HG02759 (cell line): ENCODE data around the gene FAM111A.

Source experiments
- ATAC-seq: cut with Tn5 transposase; IDR thresholded peaks from one replicate; pipeline ENCODE4 v1.9.1; 2021; ENCODE audit warnings: mild to moderate bottlenecking, moderate library complexity; ENCODE audit not compliant: unreplicated experiment

The FAM111A gene

DNA sequence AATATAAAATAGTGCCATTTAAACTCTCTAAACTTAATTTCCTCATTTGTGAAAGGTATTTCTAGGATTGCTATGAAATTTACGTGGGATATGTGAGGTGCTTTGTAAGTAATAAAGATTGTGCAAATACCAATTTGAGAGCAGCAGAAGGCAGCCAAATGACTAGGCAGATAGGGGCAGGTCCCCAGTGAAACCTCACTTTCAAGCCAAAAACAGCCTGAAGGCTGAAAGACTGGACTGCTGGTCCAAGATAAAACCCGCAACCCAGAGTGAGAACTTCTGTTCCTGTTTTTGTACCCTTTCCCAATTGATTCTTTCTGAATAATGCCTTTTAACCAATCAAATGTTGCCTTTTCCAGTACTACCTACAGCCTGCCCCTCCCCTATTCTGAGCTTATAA lies 36.5 kb downstream of the FAM111A start:
- ATAC-seq, result no peak

DNA sequence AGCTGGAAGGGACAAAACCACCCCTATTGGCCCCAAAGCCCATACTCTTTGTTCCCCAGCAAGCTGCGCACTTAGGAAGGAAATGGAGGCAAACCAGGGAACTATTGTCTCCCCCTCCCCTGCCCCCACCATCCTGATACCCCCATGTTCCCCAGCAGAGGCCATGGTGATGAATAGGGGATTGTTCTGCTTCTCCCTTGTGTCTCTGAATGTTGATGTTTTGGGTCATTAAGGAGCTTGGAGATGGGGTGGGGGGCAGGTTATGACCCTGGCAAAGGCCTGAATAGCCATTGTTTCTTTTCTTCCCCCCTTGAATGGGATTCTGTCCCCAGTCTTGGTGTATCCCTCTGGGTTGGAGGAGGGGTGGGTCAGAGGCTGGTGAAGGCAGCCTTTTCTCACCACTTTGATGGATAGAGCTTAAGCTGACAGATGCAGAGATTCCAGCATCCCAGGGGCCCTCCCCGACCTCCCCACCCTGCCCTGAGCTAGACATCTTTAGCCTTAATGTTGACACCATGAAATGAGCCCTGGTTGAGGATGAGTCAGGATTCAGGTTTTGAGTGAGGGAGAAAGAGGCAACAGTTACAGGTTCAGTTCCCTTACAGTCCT lies 37.6 kb downstream of the FAM111A start:
- ATAC-seq, result no peak

DNA sequence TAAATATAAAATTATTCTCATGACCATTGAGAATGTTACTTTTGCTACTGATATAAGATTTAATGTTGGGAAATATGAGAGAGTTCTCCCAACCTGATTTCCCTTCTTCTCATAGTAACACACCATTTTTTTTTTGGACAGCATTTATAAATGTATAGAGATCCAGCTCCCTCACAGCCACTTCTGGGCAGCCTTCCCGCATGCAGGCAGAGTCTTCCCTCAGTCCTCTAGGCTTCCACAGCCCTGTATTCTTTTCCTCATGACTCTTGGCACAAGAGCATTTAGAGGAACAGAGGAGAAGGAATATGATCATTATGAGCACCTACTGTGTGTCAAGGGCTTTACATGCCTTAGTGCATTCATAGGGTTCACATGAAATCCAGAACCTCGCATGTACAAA lies 38.3 kb downstream of the FAM111A start:
- no peak for ATAC-seq

DNA sequence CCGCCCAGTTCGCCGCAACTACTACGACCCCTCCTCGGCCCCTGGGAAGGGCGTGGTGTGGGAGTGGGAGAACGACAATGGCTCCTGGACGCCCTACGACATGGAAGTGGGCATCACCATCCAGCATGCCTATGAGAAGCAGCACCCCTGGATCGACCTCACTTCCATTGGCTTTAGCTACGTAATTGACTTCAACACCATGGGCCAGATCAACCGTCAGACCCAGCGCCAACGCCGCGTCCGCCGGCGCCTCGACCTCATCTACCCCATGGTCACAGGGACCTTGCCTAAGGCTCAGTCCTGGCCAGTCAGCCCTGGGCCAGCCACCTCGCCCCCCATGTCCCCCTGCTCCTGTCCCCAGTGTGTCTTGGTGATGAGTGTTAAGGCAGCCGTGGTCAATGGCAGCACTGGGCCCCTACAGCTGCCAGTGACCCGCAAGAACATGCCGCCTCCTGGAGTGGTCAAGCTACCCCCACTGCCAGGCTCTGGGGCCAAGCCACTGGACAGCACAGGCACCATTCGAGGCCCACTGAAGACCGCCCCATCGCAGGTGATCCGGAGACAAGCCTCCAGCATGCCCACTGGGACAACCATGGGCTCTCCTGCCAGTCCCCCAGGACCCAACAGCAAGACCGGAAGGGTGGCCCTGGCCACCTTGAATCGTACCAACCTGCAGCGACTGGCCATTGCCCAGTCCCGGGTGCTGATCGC lies 39.2 kb downstream of the FAM111A start:
- ATAC-seq, result no peak

DNA sequence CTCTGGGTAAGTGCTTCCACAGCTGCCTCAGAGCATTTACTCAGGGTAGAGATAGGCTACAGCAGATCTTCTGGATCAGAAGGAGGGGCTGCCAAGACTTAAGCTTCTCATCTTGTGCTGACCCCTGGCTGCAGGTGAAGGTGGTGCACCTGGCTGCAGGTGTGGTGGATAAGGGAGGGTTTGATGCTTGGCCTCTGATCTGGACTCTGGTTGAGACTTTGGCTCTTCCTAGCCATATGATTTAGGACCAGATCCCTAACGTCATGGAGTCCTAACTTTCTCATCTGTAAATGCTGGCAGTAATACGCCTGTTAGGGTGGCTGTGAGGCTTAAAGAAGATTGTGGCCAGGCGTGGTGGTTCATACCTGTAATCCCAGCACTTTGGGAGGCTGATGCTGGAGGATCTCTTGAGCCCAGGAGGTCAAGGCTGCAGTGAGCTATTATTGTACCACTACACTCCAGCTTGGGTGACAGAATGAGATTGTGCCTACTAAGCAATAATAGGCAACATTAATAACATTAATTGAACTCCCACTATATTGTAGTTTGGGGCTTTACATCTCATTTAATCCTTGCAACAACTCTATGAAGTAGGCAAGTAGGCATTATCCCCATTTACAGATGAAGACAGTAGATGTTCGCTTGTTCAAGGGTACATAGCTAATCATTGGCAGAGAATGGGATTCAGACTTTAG lies 39.9 kb downstream of the FAM111A start:
- ATAC-seq, result no peak

DNA sequence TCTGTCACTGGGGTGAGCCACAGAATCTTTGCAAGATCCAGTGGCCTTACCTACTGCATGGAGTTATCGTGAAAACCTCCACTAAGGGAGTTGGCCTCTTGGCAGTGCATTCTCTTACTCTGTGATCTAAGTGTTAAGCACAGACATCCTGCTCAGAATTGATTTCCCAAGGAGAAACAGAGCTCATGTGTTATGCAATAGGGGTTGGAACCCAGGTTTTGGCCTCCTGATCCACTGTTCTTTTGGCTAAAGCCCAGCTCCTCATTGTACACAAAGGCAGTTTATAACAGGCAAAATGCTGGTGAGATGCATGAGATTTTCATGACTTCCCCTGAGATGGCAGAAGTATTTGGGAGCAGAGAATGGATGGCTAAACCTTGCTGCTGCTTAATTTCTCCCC lies 41.1 kb downstream of the FAM111A start:
- ATAC-seq, result no peak

DNA sequence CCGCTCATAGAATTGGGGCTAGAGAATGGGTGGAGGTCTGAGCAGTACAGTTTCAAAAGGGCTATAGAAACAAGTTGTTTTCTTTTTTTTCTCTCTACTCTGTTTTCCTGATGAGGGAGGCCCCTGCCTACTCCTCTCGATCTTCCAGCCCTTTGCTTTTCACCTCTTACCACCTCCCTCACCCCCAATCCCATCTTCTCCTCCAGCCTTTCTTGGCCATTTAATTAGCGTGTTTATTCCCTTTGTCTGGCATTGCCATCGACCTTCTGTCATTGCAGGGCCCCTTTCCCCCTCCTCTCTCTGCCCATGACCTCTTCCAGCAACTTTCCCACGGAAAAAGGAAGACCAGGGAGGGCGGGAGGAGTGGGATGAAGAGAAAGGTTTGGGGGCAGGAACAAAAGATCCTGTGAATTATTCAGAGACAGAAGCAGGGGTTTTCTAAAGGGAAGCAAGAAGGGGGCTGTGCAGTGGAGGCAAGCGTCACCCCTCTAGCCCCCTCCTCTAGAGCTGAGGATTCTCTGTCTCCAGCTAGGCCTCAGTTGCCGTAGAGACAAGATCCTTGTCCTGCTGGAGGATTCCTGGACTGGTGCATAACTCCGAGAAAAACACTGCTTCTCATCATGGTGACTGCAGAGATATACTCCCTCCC lies 42.2 kb downstream of the FAM111A start:
- no peak for ATAC-seq

DNA sequence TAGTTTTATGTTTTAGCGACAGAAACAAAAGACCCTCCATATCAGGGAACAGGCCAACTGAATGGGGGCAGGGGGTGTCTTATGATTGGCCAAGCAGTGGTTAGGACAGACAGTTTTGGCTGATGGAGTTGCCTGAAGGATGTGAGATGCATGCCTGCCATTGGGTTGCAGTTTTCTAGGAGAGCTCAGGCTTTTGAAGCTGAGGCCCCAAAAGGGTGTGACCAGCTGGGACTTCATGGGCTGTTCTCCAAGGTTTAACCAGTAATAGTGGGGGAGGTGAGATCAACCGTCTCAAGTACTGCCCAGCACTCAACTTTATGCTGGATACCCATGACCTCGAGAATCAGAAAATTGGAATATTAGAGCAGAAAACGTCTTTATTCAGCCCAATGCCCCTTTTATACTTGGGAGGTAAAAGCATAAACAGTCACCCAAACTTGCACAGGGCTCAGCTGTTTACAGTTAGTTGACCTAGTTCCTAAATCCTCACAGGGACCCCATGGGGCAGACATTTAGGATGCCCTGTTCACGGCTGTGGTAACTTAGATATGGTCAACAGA lies 42.8 kb downstream of the FAM111A start:
- no peak for ATAC-seq

DNA sequence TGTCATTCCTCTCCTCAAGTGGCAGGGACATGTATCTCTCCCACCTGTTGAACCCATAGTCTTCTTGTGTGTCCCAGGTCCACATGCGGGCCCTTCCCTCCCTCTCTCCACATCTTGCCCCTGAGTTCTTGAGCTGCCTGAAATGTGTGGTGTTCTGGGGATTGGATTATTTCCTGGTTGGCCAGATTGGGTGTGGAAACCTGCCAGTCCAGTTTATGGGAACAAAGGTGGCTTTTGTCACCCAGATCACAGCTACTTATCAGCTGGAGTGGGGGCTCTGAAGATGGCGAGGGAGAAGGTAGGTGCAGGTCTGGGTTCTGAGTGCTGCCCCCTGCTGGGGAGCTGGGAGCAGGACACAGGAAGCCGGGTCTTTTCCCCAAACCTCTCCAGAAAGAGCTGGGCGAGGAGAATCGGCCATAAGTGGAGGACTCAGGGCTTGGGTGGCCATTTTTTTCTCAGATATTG lies 43.5 kb downstream of the FAM111A start:
- ATAC-seq, result peak; percentile 73

DNA sequence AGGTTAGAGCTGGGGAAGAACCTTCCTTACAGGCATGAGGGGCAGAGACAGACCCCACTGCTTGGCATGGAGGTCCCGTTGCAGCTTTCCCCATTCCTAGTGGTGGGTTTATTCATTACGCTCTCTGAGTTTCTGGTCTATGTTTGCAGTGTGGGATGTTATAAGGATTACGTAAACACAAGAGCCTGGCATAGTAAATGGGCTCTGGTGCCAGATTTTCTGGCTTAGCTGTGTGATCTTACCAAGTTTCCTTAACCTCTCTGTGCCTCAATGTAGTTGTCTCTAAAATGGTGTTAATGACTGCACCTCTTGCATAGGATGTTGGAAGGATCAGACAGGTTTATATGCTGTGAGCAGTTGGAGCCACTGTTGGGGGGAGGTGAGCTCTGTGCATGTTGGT lies 44.4 kb downstream of the FAM111A start:
- no peak for ATAC-seq

DNA sequence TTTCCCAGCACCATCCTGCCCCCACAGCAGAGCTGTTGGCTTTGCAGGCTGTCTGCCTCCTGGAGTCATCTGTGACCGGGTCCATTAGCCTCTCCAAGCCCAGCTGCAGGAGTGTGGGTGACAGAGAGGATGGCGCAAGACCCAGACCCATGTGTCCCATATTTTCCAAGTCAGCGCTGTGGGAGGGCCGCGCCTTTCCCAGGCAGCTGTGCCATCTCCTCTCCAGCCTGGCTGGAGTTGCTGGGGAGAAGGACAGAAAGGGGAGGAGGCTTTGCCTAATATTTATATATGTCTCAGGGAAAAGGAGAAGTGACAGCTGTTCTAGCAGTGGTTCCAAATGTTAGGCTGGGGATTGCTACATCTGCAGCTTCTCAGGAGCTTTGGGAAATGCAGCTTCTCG lies 44.9 kb downstream of the FAM111A start:
- ATAC-seq, result no peak

DNA sequence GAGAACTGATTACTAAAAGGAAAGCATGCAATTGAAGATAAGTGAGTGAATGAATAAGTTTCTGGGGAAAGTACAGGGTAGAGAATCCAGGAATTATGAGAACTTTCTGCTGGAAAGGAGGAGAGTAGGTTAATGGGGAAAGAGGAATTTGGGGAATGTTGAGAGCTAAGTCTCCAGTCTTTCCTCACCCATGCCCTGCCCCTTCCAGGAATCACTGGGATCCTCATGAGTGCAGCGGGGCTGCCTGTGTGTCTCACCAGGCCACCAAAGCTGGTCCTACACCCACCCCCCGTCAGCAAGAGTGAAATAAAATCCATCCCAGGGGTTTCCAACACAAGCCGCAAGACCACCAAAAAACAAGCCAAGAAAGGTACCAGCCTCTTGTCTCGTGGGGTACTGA lies 46.3 kb downstream of the FAM111A start:
- ATAC-seq, result no peak

DNA sequence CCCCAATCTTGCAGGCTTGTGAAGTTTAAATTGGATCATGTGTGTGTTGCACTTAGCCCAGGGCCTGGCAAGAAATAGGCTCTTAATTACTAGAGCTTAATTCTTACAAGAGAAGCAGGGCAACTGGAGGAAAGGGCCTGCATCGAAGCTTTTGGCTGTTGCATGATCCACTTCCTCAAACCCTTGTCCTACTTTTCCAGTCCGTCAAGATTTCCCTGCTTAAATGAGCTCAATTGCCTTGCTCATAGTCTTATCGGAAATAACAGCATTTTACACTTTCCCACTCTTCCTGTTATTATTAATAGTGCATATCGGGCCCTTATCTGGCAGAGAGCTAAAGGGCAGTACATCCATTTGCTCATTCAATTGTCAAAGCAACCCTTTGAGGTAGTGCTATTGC lies 47.3 kb downstream of the FAM111A start:
- no peak for ATAC-seq

DNA sequence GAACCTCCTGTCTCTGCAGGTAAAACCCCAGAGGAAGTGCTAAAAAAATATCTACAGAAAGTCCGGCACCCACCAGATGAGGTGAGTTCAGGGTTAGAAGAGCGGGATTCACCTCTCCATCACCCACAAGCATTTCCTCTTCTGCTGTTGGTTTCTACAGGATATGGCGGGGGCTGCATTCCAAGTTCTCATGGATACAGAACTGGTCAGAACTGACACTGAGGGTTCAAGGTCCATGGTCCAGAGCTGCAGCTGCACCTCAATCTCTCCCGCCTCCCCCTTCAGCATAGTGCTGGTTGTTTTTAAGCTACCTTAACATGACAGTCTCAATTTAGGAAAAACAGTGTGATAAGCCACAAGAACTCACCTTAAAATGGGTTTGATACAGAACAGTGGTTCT lies 48.4 kb downstream of the FAM111A start:
- no peak for ATAC-seq

DNA sequence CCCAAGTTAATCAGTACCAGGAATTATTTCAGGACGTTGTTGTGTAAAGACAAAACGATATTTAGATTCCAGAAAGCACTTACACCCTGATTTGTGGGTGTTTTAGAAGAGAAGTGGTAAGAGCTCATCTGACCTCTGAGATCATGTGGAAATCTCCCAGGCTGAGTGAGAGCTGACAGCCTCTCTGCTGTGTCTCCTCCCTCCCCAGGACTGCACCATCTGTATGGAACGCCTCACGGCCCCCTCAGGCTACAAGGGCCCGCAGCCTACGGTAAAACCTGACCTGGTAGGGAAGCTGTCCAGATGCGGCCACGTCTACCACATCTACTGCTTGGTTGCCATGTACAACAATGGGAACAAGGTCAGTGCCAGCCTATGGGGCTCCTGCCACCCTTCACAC lies 49.2 kb downstream of the FAM111A start:
- ATAC-seq, result no peak

DNA sequence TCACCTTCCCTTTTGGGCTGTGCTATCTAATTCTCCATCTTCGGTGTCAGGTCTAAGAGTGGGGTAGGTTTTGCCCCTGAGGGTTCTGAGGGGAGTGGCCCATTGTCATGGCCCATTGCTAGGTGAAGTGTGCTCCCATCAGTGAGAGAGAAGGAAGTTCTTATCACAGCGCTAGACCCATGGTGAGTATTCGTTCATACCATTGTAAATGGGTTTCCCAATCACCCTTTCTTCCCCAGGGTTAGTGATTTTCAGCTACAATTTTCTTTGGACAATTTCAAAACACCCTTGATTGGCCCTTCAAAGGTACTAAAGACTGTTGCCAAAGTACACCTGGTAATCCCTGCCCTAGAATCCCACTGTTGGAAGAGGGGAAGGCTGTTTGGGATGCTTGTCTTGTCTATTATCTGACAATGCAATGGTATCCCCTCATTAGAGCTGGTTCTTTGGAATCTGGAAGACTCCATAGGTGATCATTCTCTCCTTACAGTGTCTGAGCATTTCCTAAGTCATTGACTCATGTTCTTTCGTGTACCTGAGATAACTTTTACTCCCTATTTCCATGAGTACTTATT lies 49.9 kb downstream of the FAM111A start:
- no peak for ATAC-seq

DNA sequence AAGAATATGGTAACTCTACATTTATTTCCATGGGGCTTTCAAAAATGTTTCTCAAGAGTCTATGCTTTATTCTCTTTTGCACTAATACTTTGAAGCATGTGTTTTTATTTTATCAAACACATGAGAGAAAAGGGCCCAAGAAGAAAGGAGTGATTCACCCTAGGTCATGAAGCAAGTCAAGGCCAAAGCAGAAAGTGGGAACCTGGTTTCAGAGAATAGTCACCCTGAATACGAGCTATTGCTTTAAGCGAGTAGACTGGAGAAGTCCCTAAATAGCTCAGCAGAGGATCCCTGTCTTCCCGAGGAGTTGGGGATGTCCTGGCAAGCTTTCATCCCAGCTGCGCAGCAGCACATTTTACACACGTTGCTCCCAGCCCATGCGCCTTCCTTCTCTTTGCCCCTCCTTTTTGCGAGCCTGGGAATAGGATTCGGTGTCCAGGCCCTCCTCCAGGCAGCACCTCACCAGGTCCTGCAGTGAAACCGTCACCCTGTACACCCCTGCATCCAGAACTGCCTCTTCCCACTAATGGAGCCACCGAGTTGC lies 51.0 kb downstream of the FAM111A start:
- ATAC-seq, result no peak

DNA sequence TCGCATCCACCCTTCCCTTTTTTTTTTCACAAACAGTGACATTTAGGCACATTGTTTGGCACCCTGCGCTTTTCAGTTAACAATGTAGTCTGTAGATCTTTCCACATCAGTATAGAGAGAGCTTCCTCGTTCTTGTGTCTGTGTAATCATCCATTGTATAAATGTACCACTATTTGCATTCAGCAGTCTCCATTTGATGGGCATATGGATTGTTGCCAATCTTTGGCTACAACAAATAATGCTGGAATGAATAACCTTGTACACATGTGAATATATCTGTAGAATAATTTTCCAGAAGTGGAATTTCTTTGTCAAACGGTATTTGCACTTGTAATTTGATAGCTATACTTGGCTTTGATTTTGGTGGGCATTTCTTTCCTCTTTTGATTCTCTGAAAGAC lies 52.9 kb downstream of the FAM111A start:
- ATAC-seq, result no peak

DNA sequence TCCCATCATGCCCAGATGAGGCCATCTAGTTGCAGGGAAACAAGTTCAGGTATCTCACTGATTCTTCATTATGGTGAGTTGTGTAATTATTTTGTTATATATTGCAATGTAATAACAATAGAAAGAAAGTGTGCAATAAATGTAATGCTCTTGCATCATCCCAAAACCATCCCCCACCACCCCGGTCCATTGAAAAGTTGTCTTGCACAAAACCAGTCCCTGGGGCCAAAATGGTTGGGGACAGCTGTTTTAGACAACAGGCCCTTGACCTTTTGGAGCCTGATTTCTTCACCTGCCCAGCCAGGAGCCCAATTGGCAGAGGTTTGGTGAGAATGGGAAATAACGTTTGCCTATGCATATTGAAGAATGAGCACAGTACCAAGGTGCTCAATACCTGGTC lies 54.1 kb downstream of the FAM111A start:
- ATAC-seq, result no peak

DNA sequence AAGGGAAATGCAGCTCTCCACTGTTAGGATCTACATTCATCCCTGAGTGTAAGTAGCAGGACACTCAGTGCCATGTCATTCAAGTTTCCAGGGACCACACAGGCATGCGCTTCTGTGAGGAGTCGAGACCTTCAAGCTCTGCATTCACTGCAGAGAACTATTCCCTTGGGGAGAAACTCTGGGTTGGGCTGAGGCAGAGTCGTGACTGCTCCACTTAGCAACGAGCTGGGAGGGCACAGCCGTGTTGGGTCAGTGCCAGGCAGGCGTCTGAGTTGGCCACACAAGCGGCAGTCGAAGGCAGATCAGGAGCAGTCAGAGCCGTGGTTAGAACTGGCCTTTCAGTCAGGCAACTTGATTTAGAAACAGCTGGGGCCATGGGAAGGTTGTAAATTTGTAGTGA lies 55.3 kb downstream of the FAM111A start:
- no peak for ATAC-seq

DNA sequence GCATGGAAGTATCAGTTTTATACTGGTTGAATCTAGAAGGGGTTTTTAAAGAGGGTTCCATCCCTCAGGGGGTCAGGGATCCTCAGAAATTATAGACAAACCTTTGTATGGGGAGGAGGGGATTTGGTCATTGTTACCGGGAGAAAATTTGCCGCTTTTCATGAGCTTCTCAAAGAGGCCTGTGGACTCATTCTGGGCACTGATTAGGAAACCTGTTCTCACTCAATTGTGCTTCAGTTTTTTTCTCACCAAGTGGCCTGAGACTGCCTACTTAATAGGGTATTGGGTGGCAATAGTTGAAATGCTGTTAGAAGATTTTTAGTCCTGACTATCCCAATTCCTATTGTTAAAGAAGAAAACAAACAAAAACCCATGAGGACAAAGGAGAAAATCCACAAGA lies 56.1 kb downstream of the FAM111A start:
- no peak for ATAC-seq
